A673 (cell line): ENCODE results near the gene SMCO2. TPM values are rescaled to one million over a fixed set of nuclear protein-coding genes. Genes with fewer than 3 reads are reported as not detected.

ENCODE experiments used
- BruUV-seq: library from RNA; stranded (reverse); fragments of 400-500 nt; replicated peaks from 2 replicates; lab custom pipeline; 2021; lab: Mats Ljungman, UMichigan
- CTCF ChIA-PET: fragments of 300-600 bp; sonication (Branson Sonifier 250); formaldehyde crosslinking; loops from one replicate; lab custom pipeline; 2022; ENCODE audit warnings: antibody characterized with exemption; lab: Charles Lee
- POLR2A ChIA-PET: fragments of 300-600 bp; sonication (Branson Sonifier 250); formaldehyde crosslinking; loops from one replicate; lab custom pipeline; 2022; ENCODE audit warnings: antibody characterized with exemption; ENCODE audit not compliant: low non-redundant PET; lab: Charles Lee
- DNase-seq: peaks from one replicate; pipeline ENCODE4 v3.0.0-alpha.2; 2015; ENCODE audit warnings: low spot score
- H3K27ac ChIP-seq: fragments of 200-600 bp; sonication (generic); 2 replicates; pipeline ENCODE4 v1.5.1; 2016; ENCODE audit warnings: mixed run types, low read depth, mild to moderate bottlenecking, mixed read lengths, antibody characterized with exemption, low read length; ENCODE audit not compliant: poor library complexity, severe bottlenecking
- H3K27me3 ChIP-seq: fragments of 200-600 bp; sonication (generic); replicated peaks from 2 replicates; pipeline ENCODE4 v1.6.1; 2017; ENCODE audit warnings: mixed run types, low read depth, mild to moderate bottlenecking, mixed read lengths, antibody characterized with exemption, low read length; ENCODE audit not compliant: insufficient read depth, poor library complexity
- H3K36me3 ChIP-seq: fragments of 200-600 bp; sonication (generic); 2 replicates; pipeline ENCODE4 v1.6.1; 2016; ENCODE audit warnings: mixed run types, mild to moderate bottlenecking, mixed read lengths, antibody characterized with exemption, low read length; ENCODE audit not compliant: insufficient read depth, poor library complexity, severe bottlenecking
- H3K4me1 ChIP-seq: fragments of 200-600 bp; sonication (generic); 2 replicates; pipeline ENCODE4 v1.6.1; 2017; ENCODE audit warnings: mixed run types, mild to moderate bottlenecking, mixed read lengths, antibody characterized with exemption, low read length; ENCODE audit not compliant: insufficient read depth, poor library complexity, severe bottlenecking
- H3K4me3 ChIP-seq: fragments of 200-600 bp; sonication (generic); 2 replicates; pipeline ENCODE4 v1.5.1; 2016; ENCODE audit warnings: low read depth, mixed run types, mild to moderate bottlenecking, mixed read lengths, low read length; ENCODE audit not compliant: poor library complexity, severe bottlenecking
- H3K9me3 ChIP-seq: fragments of 200-600 bp; sonication (generic); 2 replicates; pipeline ENCODE4 v1.6.1; 2016; ENCODE audit warnings: mixed run types, low read depth, mild to moderate bottlenecking, mixed read lengths, antibody characterized with exemption, low read length; ENCODE audit not compliant: poor library complexity, severe bottlenecking
- EZH2 ChIP-seq: fragments of 200-600 bp; sonication (generic); IDR thresholded peaks from 2 replicates; pipeline ENCODE4 v1.6.1; 2017; ENCODE audit warnings: borderline replicate concordance, low read depth, mild to moderate bottlenecking, mixed read lengths, antibody characterized with exemption, low read length; ENCODE audit not compliant: poor library complexity, severe bottlenecking
- intact Hi-C: fragments of 100-400 bp; cut with micrococcal nuclease; formaldehyde crosslinking; loops from one replicate; pipeline ENCODE4 v1.10.0; 2022; ENCODE audit not compliant: unreplicated experiment
- total RNA-seq: library from RNA; stranded (reverse); gene quantifications from 2 replicates; pipeline ENCODE4 v1.2.3, GENCODE V29; 2021
- TF ChIP-seq, protein P1 (sequence below): fragments of 300-800, 200-600 bp; sonication (generic); conservative IDR thresholded peaks from 2 replicates; pipeline ENCODE4 v1.5.1; 2017; ENCODE audit warnings: low read depth, mild to moderate bottlenecking, antibody characterized with exemption, low read length, moderate library complexity, mixed read lengths

SMCO2 gene
- total RNA-seq, 1 experiment from 2014 or later, result not detected

DNA sequence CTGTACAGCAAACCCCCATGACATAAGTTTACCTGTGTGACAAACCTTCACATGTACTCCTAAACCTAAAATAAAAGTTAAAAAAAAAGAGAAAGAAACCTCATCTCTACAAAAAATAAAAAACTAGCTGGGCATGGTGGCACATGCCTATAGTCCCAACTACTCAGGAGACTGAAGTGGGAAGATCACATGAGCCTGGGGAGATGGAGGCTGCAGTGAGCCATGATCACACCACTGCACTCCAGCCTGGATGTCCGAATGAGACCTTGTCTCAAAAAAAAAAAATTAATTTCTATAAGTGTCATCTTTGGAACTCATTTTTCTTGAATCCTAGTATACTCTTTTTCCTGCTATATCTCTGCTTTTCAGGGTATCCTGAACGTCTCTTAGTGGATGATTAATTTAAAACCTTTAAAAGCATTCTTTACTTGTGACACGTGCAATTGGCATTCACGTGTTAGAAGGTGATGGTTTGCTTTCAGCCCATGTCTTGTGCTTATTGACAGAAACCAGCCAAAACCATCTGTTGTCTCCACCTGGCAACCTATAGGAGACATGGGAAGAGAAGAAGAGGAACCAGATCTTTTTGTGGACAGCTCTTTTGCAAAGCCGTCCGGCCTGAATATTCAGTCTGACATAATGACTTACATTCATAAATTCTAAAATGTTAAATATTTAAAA, 46.9 kb downstream of the SMCO2 start:
- intact Hi-C loops, result no loop called here
- CTCF ChIA-PET, result no interaction called here
- no peak overlapping the region for H3K27ac ChIP-seq
- no peak for DNase-seq
- no peak overlapping the region for H3K4me3 ChIP-seq
- TF ChIP-seq, protein P1, sequence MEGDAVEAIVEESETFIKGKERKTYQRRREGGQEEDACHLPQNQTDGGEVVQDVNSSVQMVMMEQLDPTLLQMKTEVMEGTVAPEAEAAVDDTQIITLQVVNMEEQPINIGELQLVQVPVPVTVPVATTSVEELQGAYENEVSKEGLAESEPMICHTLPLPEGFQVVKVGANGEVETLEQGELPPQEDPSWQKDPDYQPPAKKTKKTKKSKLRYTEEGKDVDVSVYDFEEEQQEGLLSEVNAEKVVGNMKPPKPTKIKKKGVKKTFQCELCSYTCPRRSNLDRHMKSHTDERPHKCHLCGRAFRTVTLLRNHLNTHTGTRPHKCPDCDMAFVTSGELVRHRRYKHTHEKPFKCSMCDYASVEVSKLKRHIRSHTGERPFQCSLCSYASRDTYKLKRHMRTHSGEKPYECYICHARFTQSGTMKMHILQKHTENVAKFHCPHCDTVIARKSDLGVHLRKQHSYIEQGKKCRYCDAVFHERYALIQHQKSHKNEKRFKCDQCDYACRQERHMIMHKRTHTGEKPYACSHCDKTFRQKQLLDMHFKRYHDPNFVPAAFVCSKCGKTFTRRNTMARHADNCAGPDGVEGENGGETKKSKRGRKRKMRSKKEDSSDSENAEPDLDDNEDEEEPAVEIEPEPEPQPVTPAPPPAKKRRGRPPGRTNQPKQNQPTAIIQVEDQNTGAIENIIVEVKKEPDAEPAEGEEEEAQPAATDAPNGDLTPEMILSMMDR, result no peak
- no peak for TF ChIP-seq EZH2
- H3K27me3 ChIP-seq, result no peaks in the 10 kb centered on the region
- no peaks in the 10 kb centered on the region for H3K36me3 ChIP-seq
- BruUV-seq, result no TSS peak
- POLR2A ChIA-PET, result no interaction called here
- no peaks in the 10 kb centered on the region for H3K4me1 ChIP-seq
- H3K9me3 ChIP-seq, result no peaks in the 10 kb centered on the region

DNA sequence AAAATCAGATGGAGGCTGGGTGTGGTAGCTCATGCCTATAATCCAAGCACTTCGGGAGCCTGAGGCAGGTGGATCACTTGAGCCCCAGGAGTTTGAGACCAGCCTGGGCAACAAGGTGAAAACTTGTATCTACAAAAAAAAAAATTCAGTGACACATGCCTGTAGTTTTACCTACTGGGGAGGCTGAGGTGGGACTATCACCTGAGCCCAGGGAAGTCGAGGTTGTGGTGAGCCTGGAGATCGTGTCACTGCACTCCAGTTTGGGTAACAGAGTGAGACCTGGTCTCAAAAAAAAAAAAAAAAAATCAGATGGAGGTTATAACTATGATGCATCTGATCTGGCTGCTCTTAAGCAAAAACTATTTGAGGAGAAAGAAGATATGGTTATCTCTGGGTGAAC, 50.9 kb downstream of the SMCO2 start:
- POLR2A ChIA-PET, result no interaction called here

DNA sequence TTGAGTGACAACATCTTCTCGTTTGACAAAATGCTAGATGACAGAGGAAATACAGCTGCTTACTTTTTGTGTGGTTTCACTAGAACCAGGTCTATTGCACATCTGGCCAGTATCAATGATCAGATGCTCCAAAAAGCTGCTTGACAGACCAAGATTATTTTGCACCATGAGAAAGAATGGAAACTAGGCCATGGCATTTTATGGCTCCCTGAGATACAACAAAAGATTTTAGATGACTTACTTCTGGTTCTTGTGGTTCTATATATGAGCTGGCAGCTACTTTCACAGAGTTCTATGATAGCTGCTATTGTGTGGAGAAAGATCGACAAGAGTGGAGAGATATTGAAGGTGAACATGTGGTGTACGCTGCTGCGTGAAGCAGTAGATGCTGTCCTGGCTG, 51.6 kb downstream of the SMCO2 start:
- intact Hi-C loops, result no loop called here
- no peak for TF ChIP-seq EZH2
- TF ChIP-seq, protein P1, result no peak
- H3K4me1 ChIP-seq, result no peaks in the 10 kb centered on the region

More for the DNA sequence above, 50.9 kb downstream of the SMCO2 start:
- intact Hi-C loops, result no loop called here
- CTCF ChIA-PET, result no interaction called here
- H3K27me3 ChIP-seq, result no peaks in the 10 kb centered on the region
- H3K36me3 ChIP-seq, result no peaks in the 10 kb centered on the region
- no peaks in the 10 kb centered on the region for H3K9me3 ChIP-seq
- no peaks in the 10 kb centered on the region for H3K4me1 ChIP-seq
- H3K27ac ChIP-seq, result no peak overlapping the region
- TF ChIP-seq EZH2, result no peak
- TF ChIP-seq, protein P1, result no peak
- H3K4me3 ChIP-seq, result no peak overlapping the region
- DNase-seq, result no peak
- no TSS peak for BruUV-seq

More for the DNA sequence above, 51.6 kb downstream of the SMCO2 start:
- no peak overlapping the region for H3K4me3 ChIP-seq
- DNase-seq, result no peak
- BruUV-seq, result no TSS peak
- H3K27me3 ChIP-seq, result no peaks in the 10 kb centered on the region
- no peaks in the 10 kb centered on the region for H3K36me3 ChIP-seq
- H3K27ac ChIP-seq, result no peak overlapping the region
- POLR2A ChIA-PET, result no interaction called here
- CTCF ChIA-PET, result no interaction called here
- H3K9me3 ChIP-seq, result no peaks in the 10 kb centered on the region
